Body of pancreas (tissue), 4 donors: Measurements from ENCODE around the gene PRDM16. TPM values are rescaled to one million over a fixed set of nuclear protein-coding genes. Genes with fewer than 3 reads are reported as not detected.

Experiments used
- ATAC-seq: fragments of 150-250 bp; one replicate; pipeline ENCODE4 v1.9.1; 2016
- DNase-seq, 4 donors: peaks; one replicate each; pipeline ENCODE4 v3.0.0-alpha.2; 2019
- H3K27ac ChIP-seq, 4 donors: fragments of 200-600 bp; sonication (generic); 1 replicate in 3 of 4; 2 replicates in 1 of 4; pipeline versions ENCODE4 v1.5.1 to v1.6.1; 2016 to 2019; ENCODE audit warnings: mild to moderate bottlenecking in 1 of 4, mixed read lengths in 1 of 4, moderate library complexity in 1 of 4
- H3K27me3 ChIP-seq, 2 donors: fragments of 200-600 bp; sonication (generic); one replicate each; pipeline ENCODE4 v1.6.0; 2016; ENCODE audit warnings: mild to moderate bottlenecking in 1 of 2
- H3K36me3 ChIP-seq, 2 donors: fragments of 200-600 bp; sonication (generic); replicated peaks in 1 of 2; 2 replicates each; pipeline ENCODE4 v1.5.1; 2016; ENCODE audit warnings: low read depth in 2 of 2; ENCODE audit not compliant: insufficient read depth in 1 of 2
- H3K4me1 ChIP-seq: fragments of 200-600 bp; sonication (generic); one replicate; pipeline ENCODE4 v1.6.0; 2016
- H3K4me3 ChIP-seq, 2 donors: fragments of 200-600 bp; sonication (generic); 1 replicate in 1 of 2; 2 replicates in 1 of 2; pipeline ENCODE4 v1.5.1; 2016 to 2019
- H3K9me3 ChIP-seq, 3 donors: fragments of 200-600 bp; sonication (generic); 1 replicate in 2 of 3; 2 replicates in 1 of 3; pipeline ENCODE4 v1.5.1; 2016
- POLR2A ChIP-seq, 3 donors: fragments of 450-650 bp; IDR thresholded peaks; one replicate each; pipeline ENCODE4 v1.6.1; 2016; ENCODE audit warnings: antibody characterized with exemption in 3 of 3, mild to moderate bottlenecking in 2 of 3
- WGBS, 2 donors: methylation state at CpG; one replicate each; pipeline ENCODE4 v1.1.5; 2017; 5-methylcytosine and 5-hydroxymethylcytosine counted together
- intact Hi-C: fragments of 100-400 bp; cut with DNase I; formaldehyde crosslinking; loops from one replicate; pipeline ENCODE4 v1.15.1; 2023
- total RNA-seq, 2 donors: library from RNA; depleted of rRNA; stranded (reverse); fragments of >200 nt; gene quantifications; one replicate each; pipeline ENCODE4 v1.1.0, GENCODE V29; 2016
- TF ChIP-seq, protein P1 (sequence below), 7 experiments: fragments of 450-650 bp in 4 of 7; fragments of 200-600 bp in 3 of 7; sonication (generic) in 3 of 7; IDR thresholded peaks; one replicate each; pipeline ENCODE4 v1.5.1; 2016 to 2019; ENCODE audit warnings: antibody characterized with exemption in 7 of 7

The PRDM16 gene
- total RNA-seq, 2 donors from 2014 or later: 15.2 to 16.6 TPM

DNA sequence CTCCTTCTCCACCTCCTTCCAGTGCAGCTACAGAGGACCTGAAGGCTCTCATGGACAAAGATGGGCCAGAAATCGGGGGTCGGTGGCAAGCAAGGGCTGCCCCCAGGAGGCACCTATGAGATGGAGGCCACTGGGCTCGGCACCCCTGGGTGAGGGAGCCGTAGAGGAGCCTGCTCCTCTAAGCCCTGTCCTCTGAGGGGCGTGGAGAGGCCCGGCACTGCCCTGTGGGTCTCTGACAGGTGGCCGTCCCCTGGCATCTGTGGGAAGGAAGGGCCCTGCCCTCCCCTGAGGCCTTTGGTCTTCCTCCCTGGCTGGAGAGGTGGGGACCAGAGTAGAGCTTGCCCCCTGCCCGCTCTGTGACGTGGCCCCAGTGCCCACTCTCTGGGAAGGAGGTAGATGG, 30.9 kb downstream of the PRDM16 start:
- ATAC-seq (no peak), DNase-seq (no peak)
- H3K9me3 ChIP-seq: no peaks in the 10 kb centered on the region
- no peaks in the 10 kb centered on the region for H3K36me3 ChIP-seq
- no peak overlapping the region for H3K4me3 ChIP-seq
- intact Hi-C loops: no loop called here
- no peak overlapping the region for H3K27ac ChIP-seq
- H3K27me3 ChIP-seq: no peaks in the 10 kb centered on the region
- peaks cover 19% of the 10 kb centered on the region for H3K4me1 ChIP-seq
- 89 to 94% methylated on average over 2 to 9 of the region's 9 CpGs for WGBS, 2 donors
- TF ChIP-seq, protein P1, sequence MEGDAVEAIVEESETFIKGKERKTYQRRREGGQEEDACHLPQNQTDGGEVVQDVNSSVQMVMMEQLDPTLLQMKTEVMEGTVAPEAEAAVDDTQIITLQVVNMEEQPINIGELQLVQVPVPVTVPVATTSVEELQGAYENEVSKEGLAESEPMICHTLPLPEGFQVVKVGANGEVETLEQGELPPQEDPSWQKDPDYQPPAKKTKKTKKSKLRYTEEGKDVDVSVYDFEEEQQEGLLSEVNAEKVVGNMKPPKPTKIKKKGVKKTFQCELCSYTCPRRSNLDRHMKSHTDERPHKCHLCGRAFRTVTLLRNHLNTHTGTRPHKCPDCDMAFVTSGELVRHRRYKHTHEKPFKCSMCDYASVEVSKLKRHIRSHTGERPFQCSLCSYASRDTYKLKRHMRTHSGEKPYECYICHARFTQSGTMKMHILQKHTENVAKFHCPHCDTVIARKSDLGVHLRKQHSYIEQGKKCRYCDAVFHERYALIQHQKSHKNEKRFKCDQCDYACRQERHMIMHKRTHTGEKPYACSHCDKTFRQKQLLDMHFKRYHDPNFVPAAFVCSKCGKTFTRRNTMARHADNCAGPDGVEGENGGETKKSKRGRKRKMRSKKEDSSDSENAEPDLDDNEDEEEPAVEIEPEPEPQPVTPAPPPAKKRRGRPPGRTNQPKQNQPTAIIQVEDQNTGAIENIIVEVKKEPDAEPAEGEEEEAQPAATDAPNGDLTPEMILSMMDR (IDR thresholded peaks at IDR 0.05): no peak
- no peak for TF ChIP-seq POLR2A (IDR thresholded peaks at IDR 0.05)

DNA sequence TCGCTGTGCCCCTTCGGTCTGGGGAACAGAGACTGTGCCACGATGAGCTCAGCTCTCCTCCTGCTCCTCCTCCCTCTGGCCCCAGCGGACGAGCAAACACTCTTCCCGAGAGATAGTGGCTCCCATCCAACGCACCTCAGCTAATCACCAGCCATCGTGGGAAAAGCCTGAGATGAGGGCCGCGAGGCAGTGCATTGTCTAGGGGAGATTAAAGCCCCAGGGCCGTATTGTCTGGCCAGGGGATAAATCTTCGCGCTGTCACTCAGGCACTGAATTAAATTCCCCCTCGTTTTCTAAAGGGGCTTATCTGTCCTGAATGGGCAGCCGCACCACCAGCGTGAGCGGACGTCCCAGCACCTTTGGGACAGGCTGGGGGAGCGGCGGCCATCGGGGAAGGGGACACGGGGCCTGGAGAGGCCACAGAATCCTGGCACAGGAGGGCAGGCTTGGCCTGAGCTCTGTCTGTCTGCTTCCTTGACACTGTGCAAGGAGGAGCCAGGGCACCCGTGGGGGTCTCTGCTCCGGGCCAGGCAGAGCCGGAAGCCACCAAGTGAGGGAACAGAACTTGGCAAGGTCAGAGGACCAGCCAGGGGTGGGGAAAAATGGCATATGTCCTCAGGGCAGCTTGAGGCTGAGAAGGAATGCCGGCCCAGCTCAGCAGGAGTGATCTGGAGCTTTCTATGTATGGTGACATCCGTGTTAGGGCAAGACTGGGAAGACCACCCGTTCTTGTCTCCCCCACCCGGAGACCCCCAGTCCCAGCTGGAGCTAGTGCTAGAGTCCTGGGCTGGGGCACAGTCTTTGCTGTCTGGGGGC, 32.3 kb downstream of the PRDM16 start:
- Histone ChIP-seq H3K4me1 (peaks cover 31% of the 10 kb centered on the region), H3K36me3 (no peaks in the 10 kb centered on the region), H3K4me3 (no peak overlapping the region), H3K9me3 (no peaks in the 10 kb centered on the region), H3K27me3 (no peaks in the 10 kb centered on the region), H3K27ac (peak overlapping the region in 3 of 4 donors; percentile 14 to 59 (median 31))
- 56 to 65% methylated on average over 17 to 29 of the region's 29 CpGs for WGBS, 2 donors
- intact Hi-C loops: no loop called here
- no peak for ATAC-seq
- TF ChIP-seq, protein P1 (IDR thresholded peaks at IDR 0.05): no peak
- TF ChIP-seq POLR2A (IDR thresholded peaks at IDR 0.05): no peak
- no peak for DNase-seq

DNA sequence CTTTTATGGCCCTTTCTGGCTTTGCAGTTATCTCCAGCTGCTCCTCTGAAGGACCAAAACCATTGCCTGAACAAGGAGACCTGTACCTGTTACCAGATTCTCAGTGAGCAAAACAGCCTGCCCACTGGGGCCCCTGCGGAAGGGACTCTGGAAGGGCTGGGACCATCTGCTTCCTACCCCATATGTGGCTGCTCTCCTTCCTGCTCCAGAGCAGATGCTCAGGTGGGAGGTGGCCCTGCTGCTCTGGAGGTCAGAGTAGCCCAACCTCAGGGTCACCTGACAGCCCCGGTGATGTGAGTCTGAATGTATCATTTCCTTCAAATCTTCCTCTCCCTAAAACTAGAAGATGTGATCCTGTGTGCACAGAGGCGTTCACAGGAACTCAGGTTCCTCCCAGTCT, 33.6 kb downstream of the PRDM16 start:
- DNase-seq (no peak), ATAC-seq (no peak)
- TF ChIP-seq POLR2A (IDR thresholded peaks at IDR 0.05): no peak
- TF ChIP-seq, protein P1 (IDR thresholded peaks at IDR 0.05): no peak
- Histone ChIP-seq H3K36me3 (no peaks in the 10 kb centered on the region), H3K4me1 (peaks cover 31% of the 10 kb centered on the region), H3K27ac (no peak overlapping the region), H3K9me3 (no peaks in the 10 kb centered on the region), H3K4me3 (no peak overlapping the region), H3K27me3 (no peaks in the 10 kb centered on the region)
- WGBS, 2 donors: 66 to 86% methylated on average over 3 of the region's 3 CpGs
- intact Hi-C loops: no loop called here

DNA sequence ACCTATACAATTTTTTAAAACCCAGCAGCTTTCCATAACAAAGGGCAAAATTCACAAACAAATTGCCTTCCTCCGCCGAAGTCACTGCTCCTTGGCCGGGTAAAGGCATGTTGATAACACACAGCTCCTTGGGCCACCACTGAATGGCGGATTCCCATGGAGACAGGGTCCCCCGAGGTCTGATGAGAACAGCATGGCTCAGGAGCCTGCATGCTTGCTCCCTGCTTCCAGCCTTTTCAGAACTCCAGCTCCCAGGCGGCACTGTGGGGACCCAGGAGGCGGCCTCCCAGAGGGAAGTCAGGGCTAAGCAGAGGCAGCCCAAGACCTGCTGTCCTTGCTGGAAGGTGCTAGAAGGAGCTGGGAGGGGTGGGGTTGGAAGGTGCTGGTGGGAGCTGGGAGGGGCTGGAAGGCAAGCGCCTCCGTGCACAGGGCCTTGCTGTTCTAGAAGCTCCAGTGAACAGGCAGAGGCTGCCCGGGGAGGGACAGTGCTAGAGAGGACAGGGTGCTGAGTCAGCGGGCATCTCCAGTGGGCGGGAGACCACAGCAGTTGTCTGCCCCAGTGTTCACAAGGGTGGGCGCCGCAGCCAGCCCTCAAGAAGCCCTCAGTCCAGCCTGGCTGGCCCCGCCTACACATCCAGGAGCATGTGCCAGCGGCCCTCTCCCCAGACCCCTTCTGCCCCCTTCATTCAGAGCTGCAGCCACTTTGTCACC, 35.1 kb downstream of the PRDM16 start:
- H3K4me3 ChIP-seq: no peak overlapping the region
- ATAC-seq (no peak), DNase-seq (no peak)
- H3K9me3 ChIP-seq: no peaks in the 10 kb centered on the region
- peaks cover 31% of the 10 kb centered on the region for H3K4me1 ChIP-seq
- 74 to 95% methylated on average over 12 to 16 of the region's 16 CpGs for WGBS, 2 donors
- peak overlapping the region in 1 of 4 donors; percentile 30 for H3K27ac ChIP-seq
- no peaks in the 10 kb centered on the region for H3K36me3 ChIP-seq
- intact Hi-C loops: no loop called here
- no peaks in the 10 kb centered on the region for H3K27me3 ChIP-seq
- TF ChIP-seq POLR2A (IDR thresholded peaks at IDR 0.05): no peak
- TF ChIP-seq, protein P1 (IDR thresholded peaks at IDR 0.05): no peak
